Measurements from ENCODE around the gene NANS.

GRCh38 chr9:98086461-98086860 lies 29.9 kb downstream of the NANS start:
- no peak for TF ChIP-seq EZH2 (IDR thresholded peaks at IDR 0.05)
- TF ChIP-seq CTCF (IDR thresholded peaks at IDR 0.05), result no peak

All from neural progenitor cell (in vitro differentiated cells).